ES-I3 (cell line): ENCODE data around the gene CHAF1A.
A peak's percentile ranks its signal among the peaks of the same experiment; 100 is the strongest.

Experiments
- H3K36me3 ChIP-seq: 2 replicates; pipeline ENCODE4 v1.6.1; 2013; ENCODE audit warnings: mild to moderate bottlenecking, low read length, control low read depth, moderate library complexity; ENCODE audit not compliant: insufficient read depth
- H3K4me1 ChIP-seq: 2 replicates; pipeline ENCODE4 v1.6.1; 2013; ENCODE audit warnings: mild to moderate bottlenecking, control low read depth, low read length; ENCODE audit not compliant: insufficient read depth
- H3K9ac ChIP-seq: 2 replicates; pipeline ENCODE4 v1.6.1; 2013; ENCODE audit warnings: low read depth, mild to moderate bottlenecking, low read length, moderate library complexity
- H3K9me3 ChIP-seq: 2 replicates; pipeline ENCODE4 v1.6.1; 2013; ENCODE audit warnings: mild to moderate bottlenecking, low read length, moderate library complexity; ENCODE audit not compliant: control insufficient read depth, insufficient read depth

CHAF1A gene

GRCh38 chr19:4399812-4400134 lies 2.7 kb upstream of the CHAF1A start:
- peak overlapping the region; percentile 83 for H3K9ac ChIP-seq
- no peaks in the 10 kb centered on the region; the same call in 1 of the 2 replicates for H3K36me3 ChIP-seq
- no peaks in the 10 kb centered on the region; the same call in 1 of the 2 replicates for H3K9me3 ChIP-seq
- peaks cover 11% of the 10 kb centered on the region for H3K4me1 ChIP-seq

- no peaks in the 10 kb centered on the region; the same call in 1 of the 2 replicates for H3K9me3 ChIP-seq
- no peaks in the 10 kb centered on the region; the same call in 1 of the 2 replicates for H3K36me3 ChIP-seq
- H3K9ac ChIP-seq = peak within 1 kb of the TSS; percentile 83
- H3K4me1 ChIP-seq = peaks cover 14% of the 10 kb centered on the region; the same call in 1 of the 2 replicates
These were observed 2.1 kb upstream of the CHAF1A start, which contains the start of gene SH3GL1 for GRCh38 chr19:4400135-4400936. TSS of gene SH3GL1 (minus strand) at chr19:4400547. CDS start at chr19:4400368, 179 bp downstream.

DNA sequence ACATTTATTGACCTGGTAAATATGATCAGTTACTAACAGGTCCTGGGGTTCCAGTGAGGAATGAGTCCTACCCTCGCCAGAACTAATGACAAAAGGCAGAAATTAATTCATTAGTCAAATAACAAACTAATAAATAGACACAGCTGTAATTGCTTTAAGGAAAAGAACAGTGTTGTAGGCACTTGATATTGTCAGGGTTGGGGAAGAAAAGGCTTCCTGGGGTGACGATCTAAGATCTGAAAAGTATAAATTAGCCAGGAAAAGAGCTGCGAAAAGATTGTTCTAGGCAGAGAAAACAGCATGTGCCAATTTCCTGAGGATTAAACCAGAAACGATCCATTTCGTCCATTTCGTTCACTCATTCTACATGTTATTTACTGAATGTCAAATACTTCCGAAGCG lies 670 bp upstream of the CHAF1A start:
- Histone ChIP-seq H3K4me1 (peaks cover 24% of the 10 kb centered on the region), H3K36me3 (no peaks in the 10 kb centered on the region; the same call in 1 of the 2 replicates), H3K9me3 (no peaks in the 10 kb centered on the region; the same call in 1 of the 2 replicates), H3K9ac (peak overlapping the region; percentile 55)

GRCh38 chr19:4403005-4403761 lies 743 bp downstream of the CHAF1A start:
- Histone ChIP-seq H3K9ac (peak overlapping the region; percentile 54), H3K36me3 (no peaks in the 10 kb centered on the region), H3K4me1 (peaks cover 30% of the 10 kb centered on the region), H3K9me3 (no peaks in the 10 kb centered on the region; the same call in 1 of the 2 replicates)

- Histone ChIP-seq H3K9ac (no peak overlapping the region), H3K9me3 (no peaks in the 10 kb centered on the region), H3K4me1 (peaks cover 45% of the 10 kb centered on the region), H3K36me3 (peaks cover 13% of the 10 kb centered on the region)
These were observed 3.5 kb downstream of the CHAF1A start for GRCh38 chr19:4405977-4406376.

DNA sequence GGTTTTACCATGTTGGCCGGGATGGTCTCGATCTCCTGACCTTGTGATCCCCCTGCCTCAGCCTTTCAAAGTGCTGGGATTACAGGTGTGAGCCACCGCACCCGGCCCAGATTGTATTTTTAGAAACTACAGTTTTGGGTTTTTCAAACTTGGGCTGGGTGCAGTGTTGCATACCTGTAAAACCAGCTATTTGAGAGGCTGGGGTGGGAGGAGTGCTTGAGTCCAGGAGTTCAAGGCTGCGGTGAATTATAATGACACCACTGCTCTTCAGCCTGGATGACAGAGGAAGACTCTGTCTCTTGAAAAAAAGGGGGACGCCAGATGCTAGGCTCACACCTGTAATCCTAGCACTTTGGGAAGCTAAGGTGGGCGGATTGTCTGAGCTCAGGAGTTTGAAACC lies 4.2 kb downstream of the CHAF1A start:
- peaks cover 15% of the 10 kb centered on the region for H3K36me3 ChIP-seq
- no peak overlapping the region for H3K9ac ChIP-seq
- H3K4me1 ChIP-seq = peaks cover 45% of the 10 kb centered on the region
- H3K9me3 ChIP-seq = no peaks in the 10 kb centered on the region

DNA sequence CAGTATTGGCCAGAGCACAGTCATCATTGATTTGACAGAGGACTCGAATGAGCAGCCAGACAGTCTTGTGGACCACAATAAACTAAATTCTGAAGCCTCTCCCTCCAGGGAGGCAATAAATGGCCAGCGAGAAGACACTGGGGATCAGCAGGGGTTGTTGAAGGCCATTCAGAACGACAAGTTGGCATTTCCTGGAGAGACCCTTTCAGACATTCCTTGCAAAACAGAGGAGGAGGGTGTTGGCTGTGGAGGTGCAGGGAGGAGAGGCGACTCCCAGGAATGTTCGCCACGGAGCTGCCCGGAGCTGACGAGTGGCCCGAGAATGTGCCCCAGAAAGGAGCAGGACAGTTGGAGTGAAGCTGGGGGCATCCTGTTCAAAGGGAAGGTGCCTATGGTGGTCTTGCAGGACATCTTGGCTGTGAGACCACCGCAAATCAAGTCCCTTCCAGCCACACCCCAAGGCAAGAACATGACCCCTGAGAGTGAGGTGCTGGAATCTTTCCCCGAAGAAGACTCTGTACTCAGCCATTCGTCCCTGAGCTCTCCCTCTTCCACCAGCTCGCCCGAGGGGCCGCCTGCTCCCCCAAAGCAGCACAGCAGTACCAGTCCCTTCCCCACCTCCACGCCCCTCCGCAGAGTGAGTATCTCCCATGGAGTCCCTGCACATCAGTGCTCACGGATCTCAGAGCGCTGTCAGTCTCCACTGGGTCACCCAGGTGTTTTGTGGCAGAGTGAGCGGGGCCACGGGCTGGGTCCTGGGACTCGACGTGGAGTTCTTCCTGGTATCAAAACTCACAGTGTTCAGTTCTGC lies 6.9 kb downstream of the CHAF1A start:
- H3K9me3 ChIP-seq = no peaks in the 10 kb centered on the region
- peaks cover 28% of the 10 kb centered on the region for H3K36me3 ChIP-seq
- H3K9ac ChIP-seq = peak overlapping the region; percentile 29
- peaks cover 42% of the 10 kb centered on the region for H3K4me1 ChIP-seq

GRCh38 chr19:4413588-4413987 lies 11.1 kb downstream of the CHAF1A start:
- Histone ChIP-seq H3K4me1 (peaks cover 30% of the 10 kb centered on the region), H3K9ac (no peak overlapping the region), H3K36me3 (peaks cover 37% of the 10 kb centered on the region), H3K9me3 (no peaks in the 10 kb centered on the region)

DNA sequence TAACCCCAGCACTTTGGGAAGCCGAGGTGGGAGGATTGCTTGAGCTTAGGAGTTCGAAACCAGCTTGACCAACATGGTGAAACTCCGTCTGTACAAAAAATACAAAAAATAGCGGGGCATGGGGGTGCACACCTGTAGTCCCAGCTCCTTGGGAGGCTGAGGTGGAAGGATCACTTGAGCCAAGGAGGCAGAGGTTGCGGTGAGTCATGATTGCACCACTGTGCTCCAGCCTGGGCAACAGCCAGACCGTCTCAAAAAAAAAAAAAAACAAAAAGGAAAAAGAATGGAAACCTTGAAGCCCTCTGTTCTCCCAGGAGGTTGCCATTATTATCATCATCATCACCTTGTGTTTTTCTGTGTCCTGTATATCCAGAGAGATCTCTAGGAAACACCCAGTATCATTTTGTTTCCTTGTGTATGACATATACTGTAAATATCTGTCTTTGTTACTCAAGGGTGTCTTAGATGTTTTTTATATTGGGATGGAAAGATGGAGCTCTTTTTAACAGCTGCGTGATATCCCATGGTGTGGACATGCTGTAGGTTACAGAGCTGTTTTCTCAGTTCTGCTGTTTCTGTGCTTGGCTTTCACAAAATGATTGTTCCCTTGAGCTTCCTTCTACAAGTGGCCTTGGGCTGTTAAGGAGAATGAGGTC lies 11.8 kb downstream of the CHAF1A start:
- Histone ChIP-seq H3K36me3 (peaks cover 37% of the 10 kb centered on the region), H3K9ac (no peak overlapping the region), H3K4me1 (peaks cover 25% of the 10 kb centered on the region), H3K9me3 (no peaks in the 10 kb centered on the region)

GRCh38 chr19:4414800-4415321 lies 12.4 kb downstream of the CHAF1A start:
- peaks cover 19% of the 10 kb centered on the region for H3K4me1 ChIP-seq
- no peak overlapping the region for H3K9ac ChIP-seq
- H3K36me3 ChIP-seq = peaks cover 33% of the 10 kb centered on the region
- no peaks in the 10 kb centered on the region for H3K9me3 ChIP-seq

GRCh38 chr19:4415352-4415751 lies 12.9 kb downstream of the CHAF1A start:
- H3K9ac ChIP-seq = no peak overlapping the region
- peaks cover 16% of the 10 kb centered on the region for H3K4me1 ChIP-seq
- H3K36me3 ChIP-seq = peaks cover 29% of the 10 kb centered on the region
- H3K9me3 ChIP-seq = no peaks in the 10 kb centered on the region

- Histone ChIP-seq H3K36me3 (peaks cover 22% of the 10 kb centered on the region), H3K4me1 (peaks cover 16% of the 10 kb centered on the region), H3K9ac (no peak overlapping the region), H3K9me3 (no peaks in the 10 kb centered on the region)
These were observed 13.8 kb downstream of the CHAF1A start for GRCh38 chr19:4416268-4416667.

GRCh38 chr19:4423416-4424126 lies 21.1 kb downstream of the CHAF1A start:
- H3K9me3 ChIP-seq = no peaks in the 10 kb centered on the region
- no peak overlapping the region for H3K9ac ChIP-seq
- peaks cover 33% of the 10 kb centered on the region for H3K36me3 ChIP-seq
- H3K4me1 ChIP-seq = no peaks in the 10 kb centered on the region
